GM19025 (cell line): ENCODE results near the gene TAMM41.
A peak's percentile ranks its signal among the peaks of the same experiment; 100 is the strongest.
"Not testable (repeated sequence)": the region's sequence is repeated elsewhere in the genome, so short reads cannot be mapped to it uniquely, and the experiment has no call there.

Experiments
- ATAC-seq: cut with Tn5 transposase; IDR thresholded peaks from one replicate; pipeline ENCODE4 v1.9.1; 2021; ENCODE audit warnings: mild to moderate bottlenecking, low read depth, moderate library complexity; ENCODE audit not compliant: unreplicated experiment

Gene TAMM41

DNA sequence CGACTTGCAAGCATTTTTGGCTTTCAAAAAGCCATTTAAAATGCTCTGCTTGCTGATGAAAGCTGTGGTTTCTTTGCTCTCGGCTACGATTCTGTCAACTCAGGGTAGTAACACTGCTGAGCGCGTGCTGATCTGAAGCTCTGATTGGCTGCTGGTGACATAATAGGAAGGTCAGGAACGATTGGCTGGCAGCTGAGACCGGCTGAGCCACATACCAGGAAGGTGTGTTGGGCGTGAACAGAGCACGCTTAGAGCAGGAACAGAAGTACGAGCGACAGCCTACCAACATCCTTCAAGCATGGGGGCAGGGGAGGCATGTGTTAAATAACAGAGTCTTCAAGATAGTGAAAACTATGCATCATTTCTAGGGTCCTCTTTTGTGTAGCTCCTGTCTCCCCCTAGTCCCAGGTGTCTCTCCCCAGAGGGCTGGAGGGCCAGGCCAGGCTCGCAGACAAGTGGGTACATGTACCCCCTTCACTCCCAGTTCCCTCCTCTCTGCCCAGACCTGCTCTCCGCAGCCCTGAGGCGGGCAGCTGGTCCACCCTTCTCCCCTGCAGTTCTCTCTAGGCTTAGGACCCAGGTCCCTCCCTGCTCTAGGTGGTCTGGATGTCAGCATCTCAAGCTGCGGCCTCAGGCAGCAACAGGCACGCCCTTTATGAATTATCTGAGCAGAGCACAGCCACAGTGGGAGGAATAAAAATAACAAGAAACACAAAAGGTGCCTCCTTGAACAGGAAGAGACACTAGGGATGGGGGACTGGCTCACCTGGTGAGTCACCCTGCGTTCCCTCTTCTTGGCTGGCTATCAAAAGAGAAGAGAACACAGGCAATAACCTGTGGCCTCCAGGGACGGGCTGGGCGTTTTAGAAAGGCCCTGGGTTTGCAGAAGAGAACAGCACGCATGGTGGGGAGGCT, 76.0 kb downstream of the TAMM41 start:
- ATAC-seq = peak; percentile 99

- no peak for ATAC-seq
Measured at GRCh38 chr3:11769704-11770476, 76.8 kb downstream of the TAMM41 start.

DNA sequence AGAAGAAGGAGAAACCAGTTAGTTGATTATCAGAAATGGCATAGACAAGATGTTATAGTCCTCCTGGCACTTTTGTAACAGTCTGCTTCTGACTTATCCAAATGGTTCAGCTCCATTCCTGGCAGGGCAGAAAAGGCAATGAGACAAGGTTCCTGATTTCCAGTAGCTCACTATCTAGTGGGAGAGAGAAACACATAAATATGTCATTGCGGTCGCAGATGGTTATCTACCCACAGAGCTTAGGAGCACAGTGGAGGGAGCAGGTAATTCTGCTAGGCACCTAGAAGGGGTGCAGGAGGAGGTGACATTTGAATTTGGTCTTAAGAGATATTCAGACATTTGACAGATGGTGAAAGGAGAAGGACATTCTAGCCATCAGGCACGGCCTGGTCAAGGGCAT, 78.1 kb downstream of the TAMM41 start:
- no peak for ATAC-seq

DNA sequence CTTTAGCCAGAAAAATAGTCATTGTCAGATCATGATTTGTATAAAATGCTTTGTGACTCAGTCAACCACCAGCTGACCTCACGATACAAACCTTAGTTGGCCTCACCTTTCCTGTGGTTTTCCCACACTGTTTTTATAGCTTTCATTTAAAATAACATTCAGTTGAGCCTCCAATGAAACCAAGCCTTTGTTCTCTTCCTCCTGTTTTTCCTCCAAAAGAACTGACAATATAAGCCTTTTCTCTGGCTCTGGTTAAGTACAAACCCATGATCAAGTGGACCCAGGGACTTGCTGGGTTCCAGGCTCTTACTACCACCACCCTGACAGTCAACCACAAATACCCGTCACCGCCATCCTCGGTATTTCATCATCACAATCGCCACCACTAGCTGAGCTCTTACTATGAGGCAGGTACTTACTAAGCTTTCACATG, 81.7 kb downstream of the TAMM41 start:
- no peak for ATAC-seq

- ATAC-seq = no peak
Measured at GRCh38 chr3:11759996-11760395, 86.7 kb downstream of the TAMM41 start.

DNA sequence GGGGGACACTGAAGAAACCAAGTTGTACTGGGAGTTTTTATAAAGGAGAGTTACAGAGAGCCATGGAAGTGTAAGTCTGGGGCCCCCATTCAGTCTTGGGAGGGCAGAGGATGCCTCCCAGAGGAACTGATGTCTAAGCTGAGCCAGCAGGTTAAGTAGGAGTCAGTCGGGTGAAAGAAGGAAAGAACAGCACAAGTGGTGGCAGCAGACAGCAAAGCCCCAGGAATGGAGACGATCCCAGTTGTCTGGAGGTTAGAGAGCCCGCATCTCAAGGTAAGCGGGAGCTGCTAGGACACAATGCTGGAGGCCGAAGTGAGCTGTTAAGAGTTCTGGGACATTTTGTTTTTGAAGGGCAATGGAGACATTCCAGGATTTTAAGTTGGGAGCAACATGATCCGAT, 88.8 kb downstream of the TAMM41 start:
- no peak for ATAC-seq

GRCh38 chr3:11757441-11757875, 89.2 kb downstream of the TAMM41 start:
- no peak for ATAC-seq

GRCh38 chr3:11755276-11755675, 91.4 kb downstream of the TAMM41 start:
- ATAC-seq = no peak

GRCh38 chr3:11752254-11752653, 94.4 kb downstream of the TAMM41 start:
- not testable (repeated sequence) for ATAC-seq

DNA sequence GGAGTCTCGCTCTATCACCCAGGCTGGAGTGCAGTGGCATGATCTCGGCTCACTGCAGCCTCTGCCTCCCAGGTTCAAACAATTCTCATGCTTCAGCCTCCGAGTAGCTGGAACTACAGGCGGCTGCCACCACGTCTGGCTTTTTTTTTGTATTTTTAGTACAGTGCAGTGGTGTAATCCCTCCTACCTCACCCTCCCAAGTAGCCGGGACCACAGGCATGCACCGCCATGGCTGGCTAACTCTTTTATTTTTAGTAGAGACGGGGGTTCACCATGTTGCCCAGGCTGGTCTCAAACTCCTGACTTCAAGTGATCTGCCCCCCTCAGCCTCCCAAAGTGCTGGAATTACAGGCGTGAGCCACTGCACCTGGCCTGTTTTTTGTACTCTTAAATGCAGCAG, 98.4 kb downstream of the TAMM41 start:
- ATAC-seq = not testable (repeated sequence)
